SK-N-MC (cell line): ENCODE data around the gene TMEM106B.

Experiments
- EZH2 ChIP-seq: fragments of 200-600 bp; sonication (generic); IDR thresholded peaks from one replicate; pipeline ENCODE4 v1.6.1; 2017; ENCODE audit warnings: antibody characterized with exemption
- POLR2AphosphoS5 ChIP-seq: IDR thresholded peaks from 2 replicates; pipeline ENCODE4 v1.6.1; 2012; ENCODE audit warnings: mild to moderate bottlenecking, low read depth, low read length, borderline replicate concordance

GRCh38 chr7:12228024-12228423, 16.9 kb downstream of the TMEM106B start:
- TF ChIP-seq EZH2 (no peak), POLR2AphosphoS5 (no peak)
